Measurements from ENCODE around the gene LGALS9B.
"Not testable (repeated sequence)": the region's sequence is repeated elsewhere in the genome, so short reads cannot be mapped to it uniquely, and the experiment has no call there.

LGALS9B gene

DNA sequence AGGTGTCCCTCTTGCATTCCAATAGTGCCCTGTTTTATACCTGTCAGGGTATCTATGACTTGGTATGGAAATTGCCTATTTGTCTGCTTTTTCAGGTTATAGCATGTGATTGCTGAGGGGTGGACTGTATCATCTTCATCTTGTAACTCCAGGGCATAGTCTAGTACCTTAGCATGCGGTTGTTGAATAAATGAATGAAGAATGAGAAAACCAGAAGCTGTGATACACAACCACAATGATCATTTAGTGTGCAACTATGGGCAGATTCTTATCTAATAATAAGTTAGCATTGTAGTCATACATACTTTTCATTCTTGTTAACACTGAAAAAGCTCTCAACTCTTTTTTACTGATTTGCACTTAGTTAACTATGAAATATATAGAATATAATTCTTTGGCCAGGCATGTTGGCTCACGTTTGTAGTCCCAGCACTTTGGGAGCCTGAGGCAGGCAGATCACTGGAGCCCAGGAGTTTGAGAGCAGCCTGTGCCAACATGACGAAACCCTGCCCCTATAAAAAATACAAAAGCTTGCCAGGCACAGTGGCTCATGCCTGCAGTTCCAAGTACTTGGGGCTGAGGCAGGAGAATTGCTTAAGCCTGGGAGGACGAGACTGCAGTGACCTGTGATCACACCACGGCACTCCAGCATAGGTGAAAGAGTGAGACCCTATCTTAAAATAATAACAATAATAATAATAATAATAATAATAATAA, 65.9 kb downstream of the LGALS9B start:
- not testable (repeated sequence) for DNase-seq

GRCh38 chr17:20400559-20401305, 66.6 kb downstream of the LGALS9B start:
- not testable (repeated sequence) for DNase-seq

Data from stimulated activated CD4-positive, alpha-beta T cell treated with anti-CD3 and anti-CD28 coated beads, Interleukin-2, amount 100 ng/mL, for 48 hours (primary cell).